ENCODE data around the gene RNU1-3.
"Not testable (repeated sequence)": the region's sequence is repeated elsewhere in the genome, so short reads cannot be mapped to it uniquely, and the experiment has no call there.

DNA sequence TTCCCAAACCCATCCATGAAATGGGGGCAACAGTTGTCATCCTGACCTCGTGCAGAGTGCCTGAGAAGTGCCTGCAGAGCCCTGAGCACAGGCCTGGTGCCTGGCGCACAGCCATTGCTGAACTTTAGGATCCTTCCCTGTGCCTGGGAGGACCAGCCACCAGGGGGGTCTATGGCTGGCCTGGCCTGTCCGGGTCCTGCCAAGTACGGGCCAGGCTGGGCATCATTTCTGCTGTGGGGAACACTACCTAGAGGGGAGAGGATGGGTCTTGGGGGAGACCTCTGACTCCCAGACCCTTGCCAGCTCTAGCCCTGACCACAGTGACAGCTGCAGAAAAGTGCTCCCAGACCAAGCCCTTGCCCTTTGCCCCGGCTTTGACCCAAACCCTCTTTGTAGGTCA is 45.4 kb upstream of the RNU1-3 start:
- TF ChIP-seq, protein P1, sequence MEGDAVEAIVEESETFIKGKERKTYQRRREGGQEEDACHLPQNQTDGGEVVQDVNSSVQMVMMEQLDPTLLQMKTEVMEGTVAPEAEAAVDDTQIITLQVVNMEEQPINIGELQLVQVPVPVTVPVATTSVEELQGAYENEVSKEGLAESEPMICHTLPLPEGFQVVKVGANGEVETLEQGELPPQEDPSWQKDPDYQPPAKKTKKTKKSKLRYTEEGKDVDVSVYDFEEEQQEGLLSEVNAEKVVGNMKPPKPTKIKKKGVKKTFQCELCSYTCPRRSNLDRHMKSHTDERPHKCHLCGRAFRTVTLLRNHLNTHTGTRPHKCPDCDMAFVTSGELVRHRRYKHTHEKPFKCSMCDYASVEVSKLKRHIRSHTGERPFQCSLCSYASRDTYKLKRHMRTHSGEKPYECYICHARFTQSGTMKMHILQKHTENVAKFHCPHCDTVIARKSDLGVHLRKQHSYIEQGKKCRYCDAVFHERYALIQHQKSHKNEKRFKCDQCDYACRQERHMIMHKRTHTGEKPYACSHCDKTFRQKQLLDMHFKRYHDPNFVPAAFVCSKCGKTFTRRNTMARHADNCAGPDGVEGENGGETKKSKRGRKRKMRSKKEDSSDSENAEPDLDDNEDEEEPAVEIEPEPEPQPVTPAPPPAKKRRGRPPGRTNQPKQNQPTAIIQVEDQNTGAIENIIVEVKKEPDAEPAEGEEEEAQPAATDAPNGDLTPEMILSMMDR (IDR thresholded peaks at IDR 0.05), result not testable (repeated sequence)
- TF ChIP-seq POLR2A (IDR thresholded peaks at IDR 0.05), result not testable (repeated sequence)

All from lower leg skin (tissue), 3 donors.